Bronchial epithelial cell (primary cell): Measurements from ENCODE around the gene TINAGL1. TPM values are rescaled to one million over a fixed set of nuclear protein-coding genes. Genes with fewer than 3 reads are reported as not detected.

Source experiments
- DNase-seq: peaks from one replicate; pipeline ENCODE4 v3.0.0-alpha.2; 2010; ENCODE audit warnings: low read depth
- FAIRE-seq: peaks from 2 replicates; lab custom pipeline; 2011; peaks lifted over from hg19 to GRCh38; lab: Jason Lieb, UNC
- H3K27me3 ChIP-seq: 2 replicates; pipeline ENCODE4 v1.5.1; 2011; ENCODE audit warnings: low read length; ENCODE audit not compliant: control insufficient read depth, insufficient read depth
- H3K36me3 ChIP-seq: 2 replicates; pipeline ENCODE4 v1.5.1; 2011; ENCODE audit warnings: low read length; ENCODE audit not compliant: control insufficient read depth, insufficient read depth
- H3K4me3 ChIP-seq: 2 replicates; pipeline ENCODE4 v1.5.1; 2011; ENCODE audit warnings: mild to moderate bottlenecking, low read depth, low read length, control low read depth
- total RNA-seq: library from RNA; depleted of rRNA; stranded (reverse); fragments of >200 nt; gene quantifications from 2 replicates; pipeline ENCODE4 v1.2.1, GENCODE V29; 2014
- TF ChIP-seq, protein P1 (sequence below): IDR thresholded peaks from 2 replicates; pipeline ENCODE4 v1.5.1; 2011; ENCODE audit warnings: mild to moderate bottlenecking, moderate library complexity, low read length, control low read depth, inconsistent platforms; ENCODE audit not compliant: insufficient read depth, severe bottlenecking

The TINAGL1 gene
- total RNA-seq, 1 donor from 2014 or later, result 154 TPM

DNA sequence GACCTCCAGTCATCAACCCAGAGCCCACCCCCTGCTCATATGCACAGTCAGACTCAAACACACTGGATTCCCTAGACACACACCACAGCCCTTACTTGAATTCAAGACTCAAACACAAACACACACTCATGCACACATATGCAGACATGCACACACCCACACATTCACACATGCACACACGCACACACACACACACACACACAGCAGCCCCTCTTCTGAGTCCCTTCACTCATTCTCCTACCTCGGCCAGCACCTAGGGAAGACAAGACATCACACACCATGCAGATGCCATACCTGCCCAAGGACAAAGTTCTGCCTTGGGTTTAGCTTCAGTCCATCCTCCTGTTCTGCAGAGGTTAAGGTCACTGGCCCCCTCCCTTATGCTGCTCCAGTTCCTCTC lies 39.6 kb downstream of the TINAGL1 start:
- H3K4me3 ChIP-seq, result no peak overlapping the region
- FAIRE-seq (peak; percentile 18), DNase-seq (no peak)
- H3K36me3 ChIP-seq, result no peaks in the 10 kb centered on the region
- TF ChIP-seq, protein P1, sequence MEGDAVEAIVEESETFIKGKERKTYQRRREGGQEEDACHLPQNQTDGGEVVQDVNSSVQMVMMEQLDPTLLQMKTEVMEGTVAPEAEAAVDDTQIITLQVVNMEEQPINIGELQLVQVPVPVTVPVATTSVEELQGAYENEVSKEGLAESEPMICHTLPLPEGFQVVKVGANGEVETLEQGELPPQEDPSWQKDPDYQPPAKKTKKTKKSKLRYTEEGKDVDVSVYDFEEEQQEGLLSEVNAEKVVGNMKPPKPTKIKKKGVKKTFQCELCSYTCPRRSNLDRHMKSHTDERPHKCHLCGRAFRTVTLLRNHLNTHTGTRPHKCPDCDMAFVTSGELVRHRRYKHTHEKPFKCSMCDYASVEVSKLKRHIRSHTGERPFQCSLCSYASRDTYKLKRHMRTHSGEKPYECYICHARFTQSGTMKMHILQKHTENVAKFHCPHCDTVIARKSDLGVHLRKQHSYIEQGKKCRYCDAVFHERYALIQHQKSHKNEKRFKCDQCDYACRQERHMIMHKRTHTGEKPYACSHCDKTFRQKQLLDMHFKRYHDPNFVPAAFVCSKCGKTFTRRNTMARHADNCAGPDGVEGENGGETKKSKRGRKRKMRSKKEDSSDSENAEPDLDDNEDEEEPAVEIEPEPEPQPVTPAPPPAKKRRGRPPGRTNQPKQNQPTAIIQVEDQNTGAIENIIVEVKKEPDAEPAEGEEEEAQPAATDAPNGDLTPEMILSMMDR, result no peak
- H3K27me3 ChIP-seq, result peaks cover 17% of the 10 kb centered on the region

- peaks cover 17% of the 10 kb centered on the region for H3K27me3 ChIP-seq
These were observed 41.1 kb downstream of the TINAGL1 start, which contains the start of gene HCRTR1 for GRCh38 chr1:31617218-31617915. Gene HCRTR1 (plus strand): TSS chr1:31617689. CDS start chr1:31619193, 1,504 bp downstream.

DNA sequence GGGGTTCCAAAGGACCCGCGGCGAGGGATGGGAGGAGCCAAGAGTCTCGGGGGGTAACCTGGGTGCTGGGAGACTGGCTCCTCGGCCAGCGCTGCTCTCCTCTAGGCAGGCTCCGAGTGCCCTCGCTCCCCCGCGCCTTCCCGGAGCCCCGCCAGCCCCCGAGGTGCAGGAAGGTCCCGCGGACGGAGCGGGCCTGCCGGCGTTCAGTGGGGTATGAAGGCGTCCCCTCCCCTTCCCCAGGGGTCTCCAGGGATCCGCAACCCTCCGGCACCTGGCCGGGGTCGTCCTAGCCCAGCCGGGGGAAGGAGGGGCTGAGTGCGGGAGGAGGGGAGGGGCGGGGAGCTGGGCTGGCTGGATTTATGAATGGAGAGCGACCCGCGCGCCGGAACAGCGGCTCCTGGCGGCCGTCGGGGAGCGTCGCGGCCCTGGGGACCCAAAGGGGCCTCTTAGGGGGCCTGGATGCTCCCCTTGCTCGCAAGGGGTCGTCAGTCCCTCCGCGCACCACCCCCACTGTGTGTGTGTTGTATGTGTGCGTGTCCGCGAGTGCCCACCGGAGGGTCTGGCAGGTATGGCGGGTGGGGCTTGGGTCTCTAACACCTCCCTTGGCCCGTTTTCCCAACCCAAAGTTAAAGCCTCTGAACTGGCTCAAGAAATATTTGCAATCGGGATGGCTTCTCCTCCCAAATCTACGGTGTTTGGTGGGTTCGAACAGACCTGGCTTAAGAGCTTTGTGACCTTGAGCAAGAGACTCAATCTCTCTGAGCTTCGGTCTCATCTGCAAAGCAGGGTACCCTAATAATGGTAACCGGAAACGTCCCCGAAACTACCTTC lies 41.8 kb downstream of the TINAGL1 start:
- peak overlapping the region; percentile 33 for H3K4me3 ChIP-seq
- FAIRE-seq (no peak), DNase-seq (no peak)
- peaks cover 17% of the 10 kb centered on the region for H3K27me3 ChIP-seq
- TF ChIP-seq, protein P1, result peak; percentile 90
- H3K36me3 ChIP-seq, result no peaks in the 10 kb centered on the region

More at GRCh38 chr1:31617218-31617915, 41.1 kb downstream of the TINAGL1 start, which contains the start of gene HCRTR1:
- no peak for FAIRE-seq
- H3K4me3 ChIP-seq, result peak within 1 kb of the TSS; percentile 33
- no peak for DNase-seq
- TF ChIP-seq, protein P1, result no peak
- H3K36me3 ChIP-seq, result no peaks in the 10 kb centered on the region

GRCh38 chr1:31618916-31619846 lies 42.9 kb downstream of the TINAGL1 start:
- TF ChIP-seq, protein P1, result no peak
- Histone ChIP-seq H3K36me3 (no peaks in the 10 kb centered on the region), H3K4me3 (no peak overlapping the region), H3K27me3 (peaks cover 17% of the 10 kb centered on the region)
- no peak for DNase-seq
- no peak for FAIRE-seq
